GM23338 (cell line): ENCODE results near the gene MGAT5. TPM values are rescaled to one million over a fixed set of nuclear protein-coding genes. Genes with fewer than 3 reads are reported as not detected.

Source experiments
- ATAC-seq: fragments of 200-7000 bp; cut with Tn5 transposase; 3 replicates; pipeline ENCODE4 v1.9.1; 2020
- DNase-seq: peaks from one replicate; pipeline ENCODE4 v3.0.0-alpha.2; 2015; ENCODE audit warnings: low spot score
- H2AFZ ChIP-seq: fragments of 200-600 bp; sonication (generic); 2 replicates; pipeline ENCODE4 v1.8.0; 2016; ENCODE audit warnings: antibody characterized with exemption, mild to moderate bottlenecking, moderate library complexity
- H3F3A ChIP-seq: fragments of 200-600 bp; sonication (generic); replicated peaks from 2 replicates; pipeline ENCODE4 v1.8.0; 2017; ENCODE audit warnings: antibody characterized with exemption, mixed run types, low read depth
- H3K27ac ChIP-seq: fragments of 200-600 bp; sonication (generic); 2 replicates; pipeline ENCODE4 v1.6.1; 2016; ENCODE audit warnings: low read depth
- H3K27me3 ChIP-seq: fragments of 200-600 bp; sonication (generic); 2 replicates; pipeline ENCODE4 v1.8.0; 2016; ENCODE audit warnings: mild to moderate bottlenecking, mixed run types, moderate library complexity; ENCODE audit not compliant: insufficient read depth
- H3K36me3 ChIP-seq: fragments of 200-600 bp; sonication (generic); 2 replicates; pipeline ENCODE4 v1.8.0; 2016; ENCODE audit warnings: mild to moderate bottlenecking; ENCODE audit not compliant: insufficient read depth
- H3K4me1 ChIP-seq: fragments of 200-600 bp; sonication (generic); 2 replicates; pipeline ENCODE4 v1.8.0; 2016; ENCODE audit warnings: mild to moderate bottlenecking, moderate library complexity; ENCODE audit not compliant: insufficient read depth
- H3K4me2 ChIP-seq: fragments of 200-600 bp; sonication (generic); 2 replicates; pipeline ENCODE4 v1.7.1; 2017; ENCODE audit warnings: mixed run types
- H3K4me3 ChIP-seq: fragments of 200-600 bp; sonication (generic); 2 replicates; pipeline ENCODE4 v1.6.1; 2016; ENCODE audit warnings: mixed run types
- H3K79me2 ChIP-seq: fragments of 200-600 bp; sonication (generic); replicated peaks from 2 replicates; pipeline ENCODE4 v1.8.0; 2017; ENCODE audit warnings: mild to moderate bottlenecking; ENCODE audit not compliant: insufficient read depth
- H3K9me2 ChIP-seq: fragments of 200-600 bp; sonication (generic); 2 replicates; pipeline ENCODE4 v1.8.0; 2017; ENCODE audit not compliant: insufficient read depth
- H4K20me1 ChIP-seq: fragments of 200-600 bp; sonication (generic); replicated peaks from 2 replicates; pipeline ENCODE4 v1.8.0; 2017; ENCODE audit warnings: mild to moderate bottlenecking; ENCODE audit not compliant: insufficient read depth
- H3K27ac Mint-ChIP-seq: 2 replicates; pipeline ENCODE4 v1.8.0; 2020; ENCODE audit warnings: inconsistent platforms, mild to moderate bottlenecking, moderate library complexity, mixed read lengths
- H3K27me3 Mint-ChIP-seq: 3 replicates; pipeline ENCODE4 v1.8.0; 2022; ENCODE audit warnings: low read depth, mild to moderate bottlenecking, moderate library complexity, mixed read lengths, inconsistent platforms; ENCODE audit not compliant: insufficient read depth, poor library complexity
- H3K36me3 Mint-ChIP-seq: 3 replicates; pipeline ENCODE4 v1.8.0; 2021; ENCODE audit warnings: low read depth, mild to moderate bottlenecking, inconsistent platforms, moderate library complexity, mixed read lengths
- H3K4me1 Mint-ChIP-seq: 3 replicates; pipeline ENCODE4 v1.8.0; 2020; ENCODE audit warnings: mild to moderate bottlenecking, inconsistent platforms, mixed read lengths
- H3K4me3 Mint-ChIP-seq: 3 replicates; pipeline ENCODE4 v1.8.0; 2021; ENCODE audit warnings: moderate library complexity, mild to moderate bottlenecking, inconsistent platforms, mixed read lengths
- H3K9me3 Mint-ChIP-seq: 3 replicates; pipeline ENCODE4 v1.8.0; 2020; ENCODE audit warnings: moderate library complexity, mild to moderate bottlenecking, inconsistent platforms, mixed read lengths
- CREB1 ChIP-seq: fragments of 250-450 bp; sonication (Bioruptor Pico); IDR thresholded peaks from 2 replicates; pipeline ENCODE4 v1.5.0; 2020; ENCODE audit warnings: low read depth, mild to moderate bottlenecking, moderate library complexity
- CTCF ChIP-seq, 2 experiments: fragments of 200-600 bp in 1 of 2; sonication (generic) in 1 of 2; conservative IDR thresholded peaks; 2 replicates each; pipeline versions ENCODE4 v1.5.1 to v1.6.1; 2016 to 2017; ENCODE audit warnings: antibody characterized with exemption in 2 of 2, low read depth in 2 of 2, mild to moderate bottlenecking in 2 of 2, moderate library complexity in 1 of 2
- ETS1 ChIP-seq: IDR thresholded peaks from 2 replicates; pipeline ENCODE4 v1.6.1; 2016; ENCODE audit warnings: antibody characterized with exemption
- EZH2 ChIP-seq: fragments of 200-600 bp; sonication (generic); IDR thresholded peaks from one replicate; pipeline ENCODE4 v1.8.0; 2017; ENCODE audit warnings: antibody characterized with exemption, mild to moderate bottlenecking, low read depth; ENCODE audit not compliant: unreplicated experiment
- EZH2phosphoT487 ChIP-seq: fragments of 200-600 bp; sonication (generic); IDR thresholded peaks from one replicate; pipeline ENCODE4 v1.8.1; 2018; ENCODE audit warnings: antibody characterized with exemption; ENCODE audit not compliant: unreplicated experiment
- JUNB ChIP-seq: IDR thresholded peaks from one replicate; pipeline ENCODE4 v1.6.1; 2016; ENCODE audit warnings: antibody characterized with exemption; ENCODE audit not compliant: unreplicated experiment
- NANOG ChIP-seq: IDR thresholded peaks from 2 replicates; pipeline ENCODE4 v1.6.1; 2016; ENCODE audit warnings: antibody characterized with exemption, borderline replicate concordance
- POLR2AphosphoS5 ChIP-seq: IDR thresholded peaks from 2 replicates; pipeline ENCODE4 v1.6.1; 2016; ENCODE audit warnings: antibody characterized with exemption, low read depth
- REST ChIP-seq: IDR thresholded peaks from one replicate; pipeline ENCODE4 v1.6.1; 2018; ENCODE audit warnings: antibody characterized with exemption; ENCODE audit not compliant: unreplicated experiment
- STAT1 ChIP-seq: IDR thresholded peaks from one replicate; pipeline ENCODE4 v1.6.1; 2016; ENCODE audit warnings: antibody characterized with exemption; ENCODE audit not compliant: unreplicated experiment
- ZNF114 ChIP-seq: fragments of 250-450 bp; sonication (Bioruptor Pico); IDR thresholded peaks from 2 replicates; pipeline ENCODE4 v1.5.0; 2020; ENCODE audit warnings: mild to moderate bottlenecking, moderate library complexity
- ZNF331 ChIP-seq: fragments of 250-450 bp; sonication (Bioruptor Pico); IDR thresholded peaks from 2 replicates; pipeline ENCODE4 v1.5.0; 2020; ENCODE audit warnings: low read depth, mild to moderate bottlenecking, moderate library complexity
- ZNF462 ChIP-seq: fragments of 250-450 bp; sonication (Bioruptor Pico); IDR thresholded peaks from 2 replicates; pipeline ENCODE4 v1.5.0; 2020; ENCODE audit warnings: mild to moderate bottlenecking, moderate library complexity
- polyA plus RNA-seq: library from polyadenylated mRNA; unstranded; fragments of >200 nt; fragmentation: Nextera tagmentation; extraction: Ambion mirVana; gene quantifications from 2 replicates; pipeline ENCODE4 v1.2.1, GENCODE V29; 2016
- total RNA-seq: library from RNA; depleted of rRNA; stranded (reverse); fragments of >200 nt; shearing (Covaris generic); gene quantifications from 2 replicates; pipeline ENCODE4 v1.2.3, GENCODE V29; 2014

Gene MGAT5
- total and polyA plus RNA-seq, 2 experiments from 2014 or later: 4.6 to 27.6 TPM

- Histone ChIP-seq H2AFZ (no peak overlapping the region), H4K20me1 (no peaks in the 10 kb centered on the region), H3K79me2 (no peaks in the 10 kb centered on the region), H3K36me3 (no peaks in the 10 kb centered on the region), H3K4me3 (no peak overlapping the region), H3K27me3 (no peaks in the 10 kb centered on the region), H3K4me1 (peaks cover 8% of the 10 kb centered on the region; the same call in 1 of the 2 replicates), H3F3A (no peaks in the 10 kb centered on the region), H3K27ac (no peak overlapping the region), H3K4me2 (no peak overlapping the region), H3K9me2 (no peaks in the 10 kb centered on the region)
- peaks cover 11% of the 10 kb centered on the region; the same call in 2 of the 3 replicates for H3K4me1 Mint-ChIP-seq
- no peaks in the 10 kb centered on the region; the same call in 2 of the 3 replicates for H3K9me3 Mint-ChIP-seq
- ATAC-seq (no peak), DNase-seq (no peak)
- H3K27me3 Mint-ChIP-seq: no peaks in the 10 kb centered on the region
- H3K4me3 Mint-ChIP-seq: no peak overlapping the region
- H3K36me3 Mint-ChIP-seq: peaks cover 3% of the 10 kb centered on the region
- TF ChIP-seq ZNF462 (CRISPR knock-in tag) (no peak), STAT1 (no peak), JUNB (no peak), REST (no peak), ZNF114 (CRISPR knock-in tag) (no peak), EZH2phosphoT487 (no peak), CTCF (conservative IDR thresholded peaks at IDR 0.05; ENCODE audit: low read depth in 2 of 2) (no peak), POLR2AphosphoS5 (no peak), ZNF331 (CRISPR knock-in tag) (no peak), EZH2 (no peak), ETS1 (no peak), CREB1 (CRISPR knock-in tag) (no peak), NANOG (no peak)
- no peak overlapping the region for H3K27ac Mint-ChIP-seq
Observed at GRCh38 chr2:134452042-134452733, 198.3 kb downstream of the MGAT5 start.
